MM.1S (cell line): ENCODE results near the gene CXCL12.

ENCODE experiments used
- EZH2 ChIP-seq: fragments of 300-600 bp; sonication (generic); optimal IDR thresholded peaks from 2 replicates; pipeline ENCODE3; 2017; ENCODE audit warnings: low read depth, mild to moderate bottlenecking, antibody characterized with exemption, low read length, mixed read lengths
- EZH2phosphoT487 ChIP-seq: fragments of 300-600 bp; sonication (generic); IDR thresholded peaks from 2 replicates; pipeline ENCODE4 v1.6.1; 2018; ENCODE audit warnings: antibody characterized with exemption, low read length
- TF ChIP-seq, protein P1 (sequence below): fragments of 300-600 bp; sonication (generic); IDR thresholded peaks from 2 replicates; pipeline ENCODE4 v1.5.1; 2016; ENCODE audit warnings: antibody characterized with exemption, low read length, mixed read lengths

DNA sequence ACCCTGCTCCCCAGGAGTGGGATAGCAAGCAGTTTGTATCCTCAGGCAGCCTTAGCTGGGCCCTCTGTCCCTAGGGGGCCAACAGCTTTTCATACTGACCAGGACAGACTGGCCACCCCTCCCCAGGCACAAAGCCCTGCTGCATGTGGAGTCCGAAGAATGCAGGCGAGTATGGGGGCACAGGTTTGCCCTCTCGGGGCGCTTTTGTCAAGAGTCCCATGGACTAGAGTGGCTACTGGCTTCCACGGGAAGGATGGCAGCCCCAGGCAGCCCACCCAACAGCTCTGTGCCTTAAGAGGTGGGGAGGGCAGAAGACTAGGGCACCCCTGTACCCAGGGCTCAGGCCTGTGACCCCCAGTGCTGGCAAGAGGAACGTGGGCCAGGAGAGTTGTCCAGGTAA is 10.7 kb downstream of the CXCL12 start:
- TF ChIP-seq, protein P1, sequence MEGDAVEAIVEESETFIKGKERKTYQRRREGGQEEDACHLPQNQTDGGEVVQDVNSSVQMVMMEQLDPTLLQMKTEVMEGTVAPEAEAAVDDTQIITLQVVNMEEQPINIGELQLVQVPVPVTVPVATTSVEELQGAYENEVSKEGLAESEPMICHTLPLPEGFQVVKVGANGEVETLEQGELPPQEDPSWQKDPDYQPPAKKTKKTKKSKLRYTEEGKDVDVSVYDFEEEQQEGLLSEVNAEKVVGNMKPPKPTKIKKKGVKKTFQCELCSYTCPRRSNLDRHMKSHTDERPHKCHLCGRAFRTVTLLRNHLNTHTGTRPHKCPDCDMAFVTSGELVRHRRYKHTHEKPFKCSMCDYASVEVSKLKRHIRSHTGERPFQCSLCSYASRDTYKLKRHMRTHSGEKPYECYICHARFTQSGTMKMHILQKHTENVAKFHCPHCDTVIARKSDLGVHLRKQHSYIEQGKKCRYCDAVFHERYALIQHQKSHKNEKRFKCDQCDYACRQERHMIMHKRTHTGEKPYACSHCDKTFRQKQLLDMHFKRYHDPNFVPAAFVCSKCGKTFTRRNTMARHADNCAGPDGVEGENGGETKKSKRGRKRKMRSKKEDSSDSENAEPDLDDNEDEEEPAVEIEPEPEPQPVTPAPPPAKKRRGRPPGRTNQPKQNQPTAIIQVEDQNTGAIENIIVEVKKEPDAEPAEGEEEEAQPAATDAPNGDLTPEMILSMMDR: no peak
- TF ChIP-seq EZH2 (no peak), EZH2phosphoT487 (no peak)
